GM18499 (cell line): ENCODE data around the gene HMBS.
"Not testable (repeated sequence)": the region's sequence is repeated elsewhere in the genome, so short reads cannot be mapped to it uniquely, and the experiment has no call there.

Experiments used
- ATAC-seq: cut with Tn5 transposase; IDR thresholded peaks from one replicate; pipeline ENCODE4 v1.9.1; 2021; ENCODE audit warnings: moderate number of reproducible peaks; ENCODE audit not compliant: insufficient read depth, unreplicated experiment

The HMBS gene

DNA sequence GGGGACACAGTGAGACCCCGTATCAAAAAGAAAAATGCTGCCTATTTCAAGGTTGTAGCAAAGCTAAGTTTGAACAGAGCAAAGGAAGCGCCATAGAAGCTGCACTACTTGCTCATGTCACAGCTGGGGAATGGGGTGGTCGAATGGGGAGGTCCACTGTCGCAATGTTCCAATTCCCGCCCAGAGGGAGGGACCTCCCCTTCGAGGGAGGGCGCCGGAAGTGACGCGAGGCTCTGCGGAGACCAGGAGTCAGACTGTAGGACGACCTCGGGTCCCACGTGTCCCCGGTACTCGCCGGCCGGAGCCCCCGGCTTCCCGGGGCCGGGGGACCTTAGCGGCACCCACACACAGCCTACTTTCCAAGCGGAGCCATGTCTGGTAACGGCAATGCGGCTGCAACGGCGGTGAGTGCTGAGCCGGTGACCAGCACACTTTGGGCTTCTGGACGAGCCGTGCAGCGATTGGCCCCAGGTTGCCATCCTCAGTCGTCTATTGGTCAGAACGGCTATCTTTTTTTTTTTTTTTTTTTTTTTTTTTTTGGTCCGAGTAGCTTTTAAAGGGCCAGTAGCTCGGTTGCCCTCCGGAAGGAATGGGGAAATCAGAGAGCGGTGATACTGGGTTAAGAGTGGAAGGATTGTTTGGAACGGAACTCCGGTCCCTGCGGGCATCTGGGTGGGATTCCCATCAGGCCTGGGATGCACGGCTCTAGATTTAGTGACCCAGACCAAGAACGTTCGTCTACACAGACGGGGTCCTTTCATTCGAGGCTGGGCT, at the start of gene HMBS:
HMBS (plus strand) TSS at position 219 of the 774 bp plus-strand sequence; CDS start at position 372, 153 bp downstream.
- peak; percentile 75 for ATAC-seq

GRCh38 chr11:119038884-119039283, 45.8 kb upstream of the HMBS start:
- ATAC-seq: no peak

GRCh38 chr11:119039471-119039870, 45.2 kb upstream of the HMBS start:
- ATAC-seq: not testable (repeated sequence)

- ATAC-seq: no peak
These were observed 42.7 kb upstream of the HMBS start for GRCh38 chr11:119041821-119042514.

- no peak for ATAC-seq
These were observed 41.8 kb upstream of the HMBS start for GRCh38 chr11:119042927-119043326.

GRCh38 chr11:119044708-119045107, 40.0 kb upstream of the HMBS start:
- ATAC-seq: no peak

GRCh38 chr11:119046489-119046888, 38.2 kb upstream of the HMBS start:
- ATAC-seq: no peak

GRCh38 chr11:119047205-119047604, 37.5 kb upstream of the HMBS start:
- no peak for ATAC-seq

GRCh38 chr11:119048644-119049043, 36.0 kb upstream of the HMBS start:
- ATAC-seq: no peak

DNA sequence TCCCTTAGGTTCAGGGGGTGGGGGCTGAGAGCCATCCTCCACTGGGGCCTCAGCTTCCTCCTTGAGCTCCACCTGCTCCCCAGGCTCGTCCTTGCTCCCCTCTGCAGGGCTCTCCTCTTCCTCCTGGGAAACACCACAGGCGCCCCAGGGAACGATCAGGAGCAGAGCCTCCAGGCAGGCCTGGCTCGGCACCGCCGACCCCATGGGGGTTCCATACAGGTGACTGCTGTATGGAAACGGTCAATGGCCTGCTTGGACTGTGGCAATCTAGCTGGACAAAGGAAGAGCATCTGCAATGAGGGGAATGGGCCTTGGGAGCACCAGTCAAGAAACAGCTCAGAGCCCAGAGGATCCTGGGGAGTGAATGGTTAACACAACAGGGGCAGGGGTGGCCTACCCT, 35.6 kb upstream of the HMBS start:
- ATAC-seq: no peak

DNA sequence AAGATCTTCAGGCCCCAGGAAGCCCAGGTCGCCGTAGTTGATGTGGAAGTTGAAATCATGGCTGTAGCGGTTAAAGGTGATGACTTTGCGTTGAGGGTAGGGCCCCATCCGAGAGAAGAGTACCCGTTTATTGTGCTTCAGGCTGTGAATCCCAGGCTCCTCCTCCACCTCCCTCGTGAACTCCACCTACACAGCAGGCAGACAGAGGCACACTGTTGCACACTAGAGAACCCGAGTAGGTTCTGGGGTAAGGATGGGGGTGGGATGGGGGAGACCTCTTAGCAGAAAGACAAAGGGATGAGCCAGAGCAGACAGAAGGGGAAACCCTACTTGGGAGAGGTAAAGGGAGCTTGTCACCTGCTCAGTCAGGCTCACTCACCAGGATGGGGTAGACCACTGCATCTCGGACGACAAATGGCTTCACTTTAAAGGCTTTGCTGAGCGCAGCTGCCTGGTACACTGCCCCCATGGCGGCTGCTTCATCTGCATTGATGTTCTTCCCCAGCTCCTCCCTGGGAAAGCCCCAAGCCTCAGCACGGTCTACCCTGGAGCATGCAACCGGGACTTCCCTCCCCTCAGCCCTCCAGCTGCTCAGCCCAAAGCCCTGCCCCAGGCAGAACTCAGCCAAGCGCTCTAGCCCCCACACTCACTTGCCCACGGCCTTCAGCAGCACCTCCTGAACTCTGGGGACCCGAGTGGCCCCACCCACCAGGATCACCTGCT, 33.1 kb upstream of the HMBS start:
- no peak for ATAC-seq

GRCh38 chr11:119052163-119052814, 32.4 kb upstream of the HMBS start:
- ATAC-seq: no peak

GRCh38 chr11:119054418-119054817, 30.3 kb upstream of the HMBS start:
- no peak for ATAC-seq

GRCh38 chr11:119055901-119056300, 28.8 kb upstream of the HMBS start:
- no peak for ATAC-seq

DNA sequence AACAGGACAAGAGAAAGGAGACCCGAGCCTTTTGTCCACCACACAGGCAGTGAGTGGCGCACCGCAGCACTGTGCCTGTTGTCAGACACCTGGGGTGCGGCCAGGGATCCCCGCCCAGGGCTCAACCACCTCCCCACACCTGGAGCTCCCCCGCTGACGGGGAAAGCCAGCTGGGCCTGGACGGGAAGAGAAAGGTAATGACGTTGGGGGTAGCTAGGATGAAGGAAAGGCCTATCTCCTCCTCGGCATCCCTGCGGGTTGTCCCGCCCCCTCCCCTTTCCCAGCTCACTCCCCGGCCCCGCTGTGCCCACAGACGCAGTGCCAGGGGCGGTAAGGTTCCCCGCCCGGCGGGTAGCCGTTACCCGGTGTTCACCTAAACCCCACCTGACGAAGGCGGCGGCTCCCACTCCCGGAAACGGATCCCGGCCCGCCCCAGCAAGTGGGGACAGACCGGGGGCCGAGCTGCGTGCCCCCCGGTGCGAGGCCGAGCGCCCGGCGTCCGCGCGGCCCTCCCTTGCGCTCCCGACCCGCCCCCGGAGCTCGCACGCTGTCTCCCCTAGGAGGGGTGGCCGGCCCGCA, 28.2 kb upstream of the HMBS start:
- no peak for ATAC-seq

DNA sequence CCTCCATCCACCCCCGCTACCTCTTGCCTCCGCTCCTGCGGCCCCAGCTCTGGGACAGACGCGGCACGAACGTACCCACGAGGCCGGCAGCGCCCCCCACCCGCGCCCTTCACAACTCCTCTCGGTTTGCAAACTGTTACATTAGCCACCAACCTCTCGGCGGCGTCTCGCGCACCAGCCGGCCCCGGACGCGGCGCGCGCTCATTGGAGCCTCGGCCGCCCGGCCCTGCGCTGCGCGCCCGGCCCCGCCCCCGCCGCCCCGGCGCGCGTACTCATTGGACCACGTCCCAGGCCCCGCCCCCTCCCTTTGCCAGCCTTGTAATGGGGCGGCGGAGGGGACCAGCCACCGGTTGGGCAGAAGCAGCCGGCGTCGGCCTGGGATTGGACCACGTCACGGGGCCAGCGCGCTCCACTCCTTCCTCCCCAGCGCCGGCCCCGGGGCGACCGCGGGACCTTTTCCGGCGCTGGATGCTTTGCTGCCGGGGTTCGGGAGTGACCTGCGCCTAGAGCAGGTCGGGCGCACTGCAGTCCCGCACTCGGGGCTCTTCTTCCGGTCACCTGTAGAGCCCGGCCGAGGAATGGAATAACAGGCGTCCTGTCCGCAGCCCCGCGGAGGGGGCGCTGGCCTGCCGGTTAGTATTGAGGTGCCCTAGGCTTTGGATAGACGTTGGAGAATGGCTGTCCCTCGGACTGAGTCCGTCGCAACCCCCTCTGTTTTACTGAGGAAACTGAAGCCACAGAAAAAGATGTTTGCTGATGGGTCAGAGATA, 27.5 kb upstream of the HMBS start, which contains the start of gene HYOU1:
HYOU1 (minus strand) TSS at position 206 of the 770 bp plus-strand sequence. CDS start 1,045 bp downstream, outside the sequence.
- ATAC-seq: peak; percentile 47

GRCh38 chr11:119059128-119059527, 25.6 kb upstream of the HMBS start:
- ATAC-seq: not testable (repeated sequence)

DNA sequence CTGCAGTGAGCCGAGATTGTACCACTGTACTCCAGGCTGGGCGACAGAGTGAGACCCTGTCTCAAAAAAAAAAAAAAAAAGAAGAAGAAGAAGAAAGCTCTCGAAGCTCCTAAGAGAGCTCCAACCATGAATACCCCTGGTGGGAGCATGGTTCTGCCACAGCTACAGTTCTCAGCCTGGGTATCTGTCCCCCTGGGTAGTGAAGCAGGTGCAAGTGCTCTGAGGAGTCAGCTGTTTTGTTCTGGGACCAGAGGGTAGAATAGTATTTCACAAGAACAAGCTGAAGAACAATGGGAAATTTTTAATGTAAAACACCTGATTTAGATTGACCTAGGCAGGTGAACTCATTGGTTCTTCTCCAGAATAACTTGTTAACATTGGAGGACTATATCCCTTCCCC, 23.4 kb upstream of the HMBS start:
- no peak for ATAC-seq

DNA sequence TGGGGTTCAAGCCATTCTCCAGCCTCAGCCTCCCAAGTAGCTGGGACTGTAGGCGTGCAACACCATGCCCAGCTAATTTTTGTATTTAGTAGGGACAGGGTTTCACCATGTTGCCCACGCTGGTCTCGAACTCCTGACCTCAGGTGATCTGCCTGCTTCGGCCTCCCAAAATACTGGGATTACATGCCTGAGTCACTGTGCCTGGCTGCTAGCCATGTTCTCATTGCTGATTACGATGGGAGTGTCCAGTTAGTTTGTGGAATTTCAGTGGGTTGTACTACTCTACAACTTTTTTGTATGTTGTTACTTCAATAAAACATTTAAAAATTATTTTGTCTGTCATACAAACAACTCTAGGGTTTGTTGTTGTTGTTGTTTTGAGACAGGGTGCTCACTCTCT, 21.9 kb upstream of the HMBS start:
- ATAC-seq: no peak
